ENCODE measurements around the gene ADAM17. TPM values are rescaled to one million over a fixed set of nuclear protein-coding genes. Genes with fewer than 3 reads are reported as not detected.

The ADAM17 gene
- total and polyA plus RNA-seq, 2 of the 13 experiments (the other 11 are each of a cell fraction or from before 2014, with no cell fraction given): 6.5 to 33.4 TPM

DNA sequence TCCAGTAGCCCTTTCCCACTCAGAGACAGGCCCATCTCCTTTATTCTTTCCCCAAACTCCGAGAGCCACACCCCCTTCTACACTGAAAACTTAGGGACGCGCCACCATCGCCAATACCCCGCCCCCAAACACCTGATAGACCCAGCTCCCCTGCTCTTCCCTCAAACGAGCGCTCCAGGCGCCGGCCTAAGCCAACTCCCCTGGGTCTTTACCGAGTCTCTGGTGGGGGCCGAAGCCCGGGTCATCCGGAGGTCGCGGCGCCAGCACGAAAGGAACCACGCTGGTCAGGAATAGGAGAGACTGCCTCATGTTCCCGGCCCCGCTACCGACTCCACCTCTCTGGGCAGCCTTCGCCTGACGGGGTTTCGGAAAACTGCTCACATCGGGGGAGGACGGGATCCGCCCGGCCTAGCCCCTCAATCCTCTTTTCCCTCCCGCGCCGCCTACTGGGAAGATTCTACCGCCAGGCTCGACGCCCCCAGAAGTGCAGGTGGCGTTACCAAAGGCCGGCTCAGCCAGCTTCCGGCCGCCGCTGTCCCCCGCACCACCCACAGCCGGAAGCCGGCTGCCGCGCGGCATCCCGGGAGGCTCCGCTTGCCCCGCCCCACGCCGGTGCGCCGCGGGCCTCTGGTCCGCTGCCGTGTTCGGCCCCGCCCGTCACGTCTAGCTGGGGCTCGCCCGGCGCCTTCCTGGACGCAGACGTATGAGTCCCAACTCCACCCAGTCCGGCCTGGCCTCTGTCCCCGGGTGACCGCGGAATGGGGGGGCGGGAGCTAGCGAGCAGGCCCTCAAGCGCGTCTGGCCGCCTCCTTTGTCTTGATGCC is at the start of gene ADAM17 (continued):
- TF ChIP-seq, protein P1, sequence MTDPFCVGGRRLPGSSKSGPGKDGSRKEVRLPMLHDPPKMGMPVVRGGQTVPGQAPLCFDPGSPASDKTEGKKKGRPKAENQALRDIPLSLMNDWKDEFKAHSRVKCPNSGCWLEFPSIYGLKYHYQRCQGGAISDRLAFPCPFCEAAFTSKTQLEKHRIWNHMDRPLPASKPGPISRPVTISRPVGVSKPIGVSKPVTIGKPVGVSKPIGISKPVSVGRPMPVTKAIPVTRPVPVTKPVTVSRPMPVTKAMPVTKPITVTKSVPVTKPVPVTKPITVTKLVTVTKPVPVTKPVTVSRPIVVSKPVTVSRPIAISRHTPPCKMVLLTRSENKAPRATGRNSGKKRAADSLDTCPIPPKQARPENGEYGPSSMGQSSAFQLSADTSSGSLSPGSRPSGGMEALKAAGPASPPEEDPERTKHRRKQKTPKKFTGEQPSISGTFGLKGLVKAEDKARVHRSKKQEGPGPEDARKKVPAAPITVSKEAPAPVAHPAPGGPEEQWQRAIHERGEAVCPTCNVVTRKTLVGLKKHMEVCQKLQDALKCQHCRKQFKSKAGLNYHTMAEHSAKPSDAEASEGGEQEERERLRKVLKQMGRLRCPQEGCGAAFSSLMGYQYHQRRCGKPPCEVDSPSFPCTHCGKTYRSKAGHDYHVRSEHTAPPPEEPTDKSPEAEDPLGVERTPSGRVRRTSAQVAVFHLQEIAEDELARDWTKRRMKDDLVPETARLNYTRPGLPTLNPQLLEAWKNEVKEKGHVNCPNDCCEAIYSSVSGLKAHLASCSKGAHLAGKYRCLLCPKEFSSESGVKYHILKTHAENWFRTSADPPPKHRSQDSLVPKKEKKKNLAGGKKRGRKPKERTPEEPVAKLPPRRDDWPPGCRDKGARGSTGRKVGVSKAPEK (CRISPR knock-in tag; IDR thresholded peaks at IDR 0.05; ENCODE audit: borderline replicate concordance): no peak
- TF ChIP-seq NFE2 (CRISPR knock-in tag; IDR thresholded peaks at IDR 0.05): no peak
- TF ChIP-seq MTA3 (CRISPR knock-in tag; IDR thresholded peaks at IDR 0.05): no peak
- TF ChIP-seq YEATS2 (CRISPR knock-in tag; IDR thresholded peaks at IDR 0.05; ENCODE audit: borderline replicate concordance): peak; percentile 83
- peak; percentile 54 for TF ChIP-seq FOXA3 (CRISPR knock-in tag; IDR thresholded peaks at IDR 0.05)
- TF ChIP-seq ZNF7 (CRISPR knock-in tag; IDR thresholded peaks at IDR 0.05): no peak
- TF ChIP-seq ZNF333 (CRISPR knock-in tag; IDR thresholded peaks at IDR 0.05; ENCODE audit: borderline replicate concordance): peak; percentile 92; the same call in 1 of the 2 replicates
- TF ChIP-seq SMARCE1 (IDR thresholded peaks at IDR 0.05; ENCODE audit: borderline replicate concordance): no peak
- peak; percentile 68; the same call in 1 of the 2 replicates for TF ChIP-seq BORCS8-MEF2B (CRISPR knock-in tag; IDR thresholded peaks at IDR 0.05)
- peak; percentile 95 for TF ChIP-seq SAP130 (CRISPR knock-in tag; IDR thresholded peaks at IDR 0.05; ENCODE audit: low read depth)
- peak; percentile 92 for TF ChIP-seq KLF6 (CRISPR knock-in tag; IDR thresholded peaks at IDR 0.05)
- TF ChIP-seq, protein P2, sequence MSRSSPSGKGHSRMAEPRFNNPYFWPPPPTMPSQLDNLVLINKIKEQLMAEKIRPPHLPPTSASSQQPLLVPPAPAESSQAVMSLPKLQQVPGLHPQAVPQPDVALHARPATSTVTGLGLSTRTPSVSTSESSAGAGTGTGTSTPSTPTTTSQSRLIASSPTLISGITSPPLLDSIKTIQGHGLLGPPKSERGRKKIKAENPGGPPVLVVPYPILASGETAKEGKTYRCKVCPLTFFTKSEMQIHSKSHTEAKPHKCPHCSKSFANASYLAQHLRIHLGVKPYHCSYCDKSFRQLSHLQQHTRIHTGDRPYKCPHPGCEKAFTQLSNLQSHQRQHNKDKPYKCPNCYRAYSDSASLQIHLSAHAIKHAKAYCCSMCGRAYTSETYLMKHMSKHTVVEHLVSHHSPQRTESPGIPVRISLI (CRISPR knock-in tag; IDR thresholded peaks at IDR 0.05; ENCODE audit: borderline replicate concordance): peak; percentile 54; the same call in 1 of the 2 replicates
- TF ChIP-seq FOXC1 (CRISPR knock-in tag; IDR thresholded peaks at IDR 0.05; ENCODE audit: borderline replicate concordance): peak; percentile 97; the same call in 1 of the 2 replicates
- TF ChIP-seq, protein P3, sequence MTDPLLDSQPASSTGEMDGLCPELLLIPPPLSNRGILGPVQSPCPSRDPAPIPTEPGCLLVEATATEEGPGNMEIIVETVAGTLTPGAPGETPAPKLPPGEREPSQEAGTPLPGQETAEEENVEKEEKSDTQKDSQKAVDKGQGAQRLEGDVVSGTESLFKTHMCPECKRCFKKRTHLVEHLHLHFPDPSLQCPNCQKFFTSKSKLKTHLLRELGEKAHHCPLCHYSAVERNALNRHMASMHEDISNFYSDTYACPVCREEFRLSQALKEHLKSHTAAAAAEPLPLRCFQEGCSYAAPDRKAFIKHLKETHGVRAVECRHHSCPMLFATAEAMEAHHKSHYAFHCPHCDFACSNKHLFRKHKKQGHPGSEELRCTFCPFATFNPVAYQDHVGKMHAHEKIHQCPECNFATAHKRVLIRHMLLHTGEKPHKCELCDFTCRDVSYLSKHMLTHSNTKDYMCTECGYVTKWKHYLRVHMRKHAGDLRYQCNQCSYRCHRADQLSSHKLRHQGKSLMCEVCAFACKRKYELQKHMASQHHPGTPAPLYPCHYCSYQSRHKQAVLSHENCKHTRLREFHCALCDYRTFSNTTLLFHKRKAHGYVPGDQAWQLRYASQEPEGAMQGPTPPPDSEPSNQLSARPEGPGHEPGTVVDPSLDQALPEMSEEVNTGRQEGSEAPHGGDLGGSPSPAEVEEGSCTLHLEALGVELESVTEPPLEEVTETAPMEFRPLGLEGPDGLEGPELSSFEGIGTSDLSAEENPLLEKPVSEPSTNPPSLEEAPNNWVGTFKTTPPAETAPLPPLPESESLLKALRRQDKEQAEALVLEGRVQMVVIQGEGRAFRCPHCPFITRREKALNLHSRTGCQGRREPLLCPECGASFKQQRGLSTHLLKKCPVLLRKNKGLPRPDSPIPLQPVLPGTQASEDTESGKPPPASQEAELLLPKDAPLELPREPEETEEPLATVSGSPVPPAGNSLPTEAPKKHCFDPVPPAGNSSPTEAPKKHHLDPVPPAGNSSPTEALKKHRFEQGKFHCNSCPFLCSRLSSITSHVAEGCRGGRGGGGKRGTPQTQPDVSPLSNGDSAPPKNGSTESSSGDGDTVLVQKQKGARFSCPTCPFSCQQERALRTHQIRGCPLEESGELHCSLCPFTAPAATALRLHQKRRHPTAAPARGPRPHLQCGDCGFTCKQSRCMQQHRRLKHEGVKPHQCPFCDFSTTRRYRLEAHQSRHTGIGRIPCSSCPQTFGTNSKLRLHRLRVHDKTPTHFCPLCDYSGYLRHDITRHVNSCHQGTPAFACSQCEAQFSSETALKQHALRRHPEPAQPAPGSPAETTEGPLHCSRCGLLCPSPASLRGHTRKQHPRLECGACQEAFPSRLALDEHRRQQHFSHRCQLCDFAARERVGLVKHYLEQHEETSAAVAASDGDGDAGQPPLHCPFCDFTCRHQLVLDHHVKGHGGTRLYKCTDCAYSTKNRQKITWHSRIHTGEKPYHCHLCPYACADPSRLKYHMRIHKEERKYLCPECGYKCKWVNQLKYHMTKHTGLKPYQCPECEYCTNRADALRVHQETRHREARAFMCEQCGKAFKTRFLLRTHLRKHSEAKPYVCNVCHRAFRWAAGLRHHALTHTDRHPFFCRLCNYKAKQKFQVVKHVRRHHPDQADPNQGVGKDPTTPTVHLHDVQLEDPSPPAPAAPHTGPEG (CRISPR knock-in tag; IDR thresholded peaks at IDR 0.05): no peak; the same call in 1 of the 2 replicates
- TF ChIP-seq MIER2 (CRISPR knock-in tag; IDR thresholded peaks at IDR 0.05): no peak
- peak; percentile 98 for TF ChIP-seq POLR2G (IDR thresholded peaks at IDR 0.05; ENCODE audit: low read depth, low read length)
- TF ChIP-seq ZNF510 (CRISPR knock-in tag; IDR thresholded peaks at IDR 0.05; ENCODE audit: low read depth): no peak; the same call in 1 of the 2 replicates
- peak; percentile 91; the same call in 1 of the 2 replicates for TF ChIP-seq REXO4 (CRISPR knock-in tag; IDR thresholded peaks at IDR 0.05; ENCODE audit: borderline replicate concordance)
- TF ChIP-seq ZNF776 (CRISPR knock-in tag; IDR thresholded peaks at IDR 0.05): peak; percentile 97
